ENCODE data around the gene CHST6.

CHST6 gene

GRCh38 chr16:75464122-75464918, 30.9 kb downstream of the CHST6 start, which contains the start of gene TMEM170A:
TSS of gene TMEM170A (minus strand) at chr16:75464689. CDS start at chr16:75464600, 89 bp downstream.
- no peak for TF ChIP-seq GATA3 (IDR thresholded peaks at IDR 0.05; ENCODE audit: low read depth, low read length)
- no peak; the same call in 1 of the 2 replicates for TF ChIP-seq GATA2 (IDR thresholded peaks at IDR 0.05; ENCODE audit: low read depth, low read length)

- TF ChIP-seq GATA3 (IDR thresholded peaks at IDR 0.05; ENCODE audit: low read depth, low read length) (no peak), GATA2 (IDR thresholded peaks at IDR 0.05; ENCODE audit: low read depth, low read length) (no peak)
Observed at GRCh38 chr16:75462806-75463205, 32.4 kb downstream of the CHST6 start.

- no peak for TF ChIP-seq GATA2 (IDR thresholded peaks at IDR 0.05; ENCODE audit: low read depth, low read length)
- no peak for TF ChIP-seq GATA3 (IDR thresholded peaks at IDR 0.05; ENCODE audit: low read depth, low read length)
Observed at GRCh38 chr16:75461575-75461974, 33.7 kb downstream of the CHST6 start.

GRCh38 chr16:75460446-75460845, 34.8 kb downstream of the CHST6 start:
- TF ChIP-seq GATA3 (IDR thresholded peaks at IDR 0.05; ENCODE audit: low read depth, low read length) (no peak), GATA2 (IDR thresholded peaks at IDR 0.05; ENCODE audit: low read depth, low read length) (no peak)

- TF ChIP-seq GATA2 (IDR thresholded peaks at IDR 0.05; ENCODE audit: low read depth, low read length) (no peak), GATA3 (IDR thresholded peaks at IDR 0.05; ENCODE audit: low read depth, low read length) (no peak)
Observed at GRCh38 chr16:75459691-75460090, 35.5 kb downstream of the CHST6 start.

- TF ChIP-seq GATA3 (IDR thresholded peaks at IDR 0.05; ENCODE audit: low read depth, low read length) (no peak), GATA2 (IDR thresholded peaks at IDR 0.05; ENCODE audit: low read depth, low read length) (no peak)
Observed at GRCh38 chr16:75458439-75458838, 36.8 kb downstream of the CHST6 start.

- no peak for TF ChIP-seq GATA2 (IDR thresholded peaks at IDR 0.05; ENCODE audit: low read depth, low read length)
- TF ChIP-seq GATA3 (IDR thresholded peaks at IDR 0.05; ENCODE audit: low read depth, low read length) = no peak
Observed at GRCh38 chr16:75458029-75458428, 37.2 kb downstream of the CHST6 start.

- TF ChIP-seq GATA2 (IDR thresholded peaks at IDR 0.05; ENCODE audit: low read depth, low read length) (no peak), GATA3 (IDR thresholded peaks at IDR 0.05; ENCODE audit: low read depth, low read length) (no peak)
Observed at GRCh38 chr16:75457485-75458021, 37.7 kb downstream of the CHST6 start.

GRCh38 chr16:75456971-75457370, 38.3 kb downstream of the CHST6 start:
- no peak for TF ChIP-seq GATA3 (IDR thresholded peaks at IDR 0.05; ENCODE audit: low read depth, low read length)
- peak; percentile 47 for TF ChIP-seq GATA2 (IDR thresholded peaks at IDR 0.05; ENCODE audit: low read depth, low read length)

- no peak for TF ChIP-seq GATA3 (IDR thresholded peaks at IDR 0.05; ENCODE audit: low read depth, low read length)
- TF ChIP-seq GATA2 (IDR thresholded peaks at IDR 0.05; ENCODE audit: low read depth, low read length) = no peak
Observed at GRCh38 chr16:75455677-75456076, 39.6 kb downstream of the CHST6 start.

- TF ChIP-seq GATA2 (IDR thresholded peaks at IDR 0.05; ENCODE audit: low read depth, low read length) = peak; percentile 63; the same call in 1 of the 2 replicates
- TF ChIP-seq GATA3 (IDR thresholded peaks at IDR 0.05; ENCODE audit: low read depth, low read length) = no peak
Observed at GRCh38 chr16:75452464-75453190, 42.6 kb downstream of the CHST6 start.

- TF ChIP-seq GATA2 (IDR thresholded peaks at IDR 0.05; ENCODE audit: low read depth, low read length) = no peak
- TF ChIP-seq GATA3 (IDR thresholded peaks at IDR 0.05; ENCODE audit: low read depth, low read length) = no peak
Observed at GRCh38 chr16:75446416-75446815, 48.8 kb downstream of the CHST6 start.

- TF ChIP-seq GATA2 (IDR thresholded peaks at IDR 0.05; ENCODE audit: low read depth, low read length) = no peak
- TF ChIP-seq GATA3 (IDR thresholded peaks at IDR 0.05; ENCODE audit: low read depth, low read length) = no peak
Observed at GRCh38 chr16:75445298-75445697, 49.9 kb downstream of the CHST6 start.

GRCh38 chr16:75443298-75443697, 51.9 kb downstream of the CHST6 start:
- TF ChIP-seq GATA3 (IDR thresholded peaks at IDR 0.05; ENCODE audit: low read depth, low read length) = no peak
- TF ChIP-seq GATA2 (IDR thresholded peaks at IDR 0.05; ENCODE audit: low read depth, low read length) = no peak
